Measurements from ENCODE around the gene KATNB1.
"Not testable (repeated sequence)": the region's sequence is repeated elsewhere in the genome, so short reads cannot be mapped to it uniquely, and the experiment has no call there.

KATNB1 gene

GRCh38 chr16:57703416-57704010, 32.1 kb upstream of the KATNB1 start:
- no peak for DNase-seq

GRCh38 chr16:57704011-57704904, 31.3 kb upstream of the KATNB1 start:
- DNase-seq, result no peak

GRCh38 chr16:57704905-57705852, 30.4 kb upstream of the KATNB1 start:
- DNase-seq, result no peak

GRCh38 chr16:57706717-57707116, 28.9 kb upstream of the KATNB1 start:
- DNase-seq, result no peak

DNA sequence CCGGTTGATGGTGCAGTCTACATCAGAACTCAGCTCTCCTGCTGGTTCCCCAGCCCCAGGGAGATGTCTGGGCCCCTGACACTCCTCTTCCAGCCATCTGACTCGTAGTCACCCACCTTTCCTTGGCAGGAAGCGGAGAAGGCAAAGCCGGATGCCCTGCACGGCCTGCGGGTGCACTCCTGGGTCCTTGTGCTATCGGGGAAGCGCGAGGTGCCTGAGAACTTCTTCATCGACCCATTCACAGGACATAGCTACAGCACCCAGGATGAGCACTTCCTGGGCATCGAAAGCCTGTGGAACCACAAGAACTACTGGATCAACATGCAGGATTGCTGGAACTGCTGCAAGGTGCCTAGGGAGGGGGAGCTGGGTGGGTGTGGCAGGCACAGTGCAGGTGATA, 28.2 kb upstream of the KATNB1 start:
- DNase-seq, result no peak

DNA sequence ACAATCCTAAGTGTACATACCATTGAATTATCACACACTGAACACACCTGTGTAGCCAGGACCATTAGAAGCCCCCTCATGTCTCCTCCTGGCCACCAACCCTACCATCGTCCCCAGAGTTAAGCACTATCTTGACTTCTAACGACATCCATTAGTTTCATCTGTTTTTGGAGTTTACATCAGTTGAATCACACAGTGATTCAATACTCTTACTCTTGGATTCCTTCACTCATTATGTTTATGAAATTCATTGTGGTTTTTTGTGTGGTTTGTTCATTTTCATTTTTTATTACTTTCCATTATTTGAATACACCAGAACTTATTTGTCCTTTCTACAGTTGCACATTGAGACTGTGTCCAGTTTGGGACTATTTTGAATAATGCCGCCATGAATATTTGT, 27.4 kb upstream of the KATNB1 start:
- DNase-seq, result no peak

- no peak for DNase-seq
These were observed 25.9 kb upstream of the KATNB1 start for GRCh38 chr16:57709663-57710062.

GRCh38 chr16:57711346-57711745, 24.2 kb upstream of the KATNB1 start:
- no peak for DNase-seq

- DNase-seq, result no peak
These were observed 23.6 kb upstream of the KATNB1 start for GRCh38 chr16:57711993-57712392.

- DNase-seq, result not testable (repeated sequence)
These were observed 23.0 kb upstream of the KATNB1 start for GRCh38 chr16:57712569-57712968.

DNA sequence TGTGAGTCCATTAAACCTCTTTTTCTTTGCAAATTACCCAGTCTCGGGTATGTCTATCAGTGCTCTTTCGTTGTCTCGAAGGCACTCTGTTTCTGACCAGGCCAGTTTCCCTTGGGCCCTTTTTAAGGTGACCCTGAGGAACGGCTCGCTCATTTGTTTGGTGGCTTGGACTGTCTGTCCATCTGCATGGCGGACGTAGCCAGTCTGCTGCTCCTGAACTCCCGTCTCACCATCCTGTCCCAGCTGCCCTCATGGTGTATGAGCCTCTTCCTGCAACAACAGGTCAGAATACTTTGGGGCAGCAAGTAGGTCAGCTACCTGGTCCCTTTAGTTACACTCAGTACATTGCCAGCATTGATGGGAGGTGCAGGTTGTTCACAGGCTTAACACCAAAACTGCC, 22.0 kb upstream of the KATNB1 start:
- no peak for DNase-seq

DNA sequence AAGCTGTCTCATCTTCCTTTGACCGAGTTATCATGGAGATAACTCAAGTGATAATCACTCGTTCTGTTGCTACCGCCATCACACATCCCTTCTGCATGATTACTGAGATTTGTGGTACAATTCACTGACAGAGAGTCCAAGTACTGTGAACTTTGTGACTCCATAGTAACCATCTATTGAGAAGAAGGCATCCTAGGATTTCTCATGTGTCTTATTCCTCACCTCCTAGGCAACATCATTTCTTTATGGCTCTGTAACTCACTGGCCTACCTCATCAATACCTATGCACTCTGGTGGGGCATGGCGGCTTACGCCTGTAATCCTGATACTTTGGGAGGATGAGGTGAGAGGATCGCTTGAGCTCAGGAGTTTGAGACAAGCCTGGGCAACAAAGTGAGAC, 21.5 kb upstream of the KATNB1 start:
- DNase-seq, result no peak

GRCh38 chr16:57720142-57720575, 15.4 kb upstream of the KATNB1 start:
- DNase-seq, result peak; percentile 4

- no peak for DNase-seq
These were observed 14.0 kb upstream of the KATNB1 start for GRCh38 chr16:57721356-57722209.

DNA sequence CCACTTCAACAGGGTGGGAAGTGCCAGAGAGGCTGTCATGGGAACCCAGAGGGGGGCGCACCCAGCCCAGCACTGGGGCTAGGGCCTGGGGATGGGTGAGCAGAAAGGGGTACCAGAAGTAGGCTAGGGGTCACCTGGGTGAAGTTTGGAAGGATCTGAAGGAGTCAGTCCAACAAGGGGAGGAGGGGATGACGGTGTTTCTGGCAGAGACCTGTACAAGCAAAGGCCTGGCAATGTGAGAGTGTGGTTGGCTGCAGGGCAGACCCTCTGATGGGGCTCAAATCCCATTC, 13.4 kb upstream of the KATNB1 start:
- DNase-seq, result no peak

- DNase-seq, result no peak
These were observed 12.9 kb upstream of the KATNB1 start for GRCh38 chr16:57722651-57723050.

DNA sequence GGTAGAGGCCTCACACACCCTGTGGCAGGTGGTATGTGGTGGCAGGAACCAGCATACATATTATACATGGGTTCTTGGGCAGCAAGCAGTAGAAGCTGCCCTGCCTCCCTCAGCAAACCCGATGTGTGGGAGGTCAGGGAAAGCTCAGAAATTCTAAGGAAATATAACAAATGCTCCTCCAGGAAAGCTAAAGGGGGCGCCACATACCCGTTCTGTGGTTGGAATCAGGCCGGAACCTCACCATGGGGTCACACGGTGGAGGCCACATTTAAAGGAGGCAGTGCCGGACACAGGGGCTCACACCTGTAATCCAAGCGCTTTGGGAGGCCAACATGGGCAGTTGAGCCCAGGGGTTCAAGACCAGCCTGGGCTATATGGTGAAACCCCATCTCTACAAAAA, 12.4 kb upstream of the KATNB1 start:
- no peak for DNase-seq

DNA sequence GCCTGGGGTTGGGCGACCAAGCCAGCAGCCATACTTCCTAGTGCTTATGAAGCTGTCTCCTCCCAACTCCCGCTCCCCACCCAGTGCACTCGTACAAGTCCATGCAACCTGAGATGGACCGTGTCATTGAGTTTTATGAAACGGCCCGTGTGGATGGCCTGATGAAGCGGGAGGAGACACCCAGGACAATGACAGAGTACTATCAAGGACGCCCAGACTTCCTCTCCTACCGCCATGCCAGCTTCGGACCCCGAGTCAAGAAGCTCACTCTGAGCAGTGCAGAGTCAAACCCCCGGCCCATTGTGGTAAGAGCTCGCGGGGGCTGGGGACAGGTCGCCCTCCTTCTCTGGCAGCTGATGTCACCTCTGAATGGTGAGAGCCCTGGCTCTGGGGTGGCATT, 11.0 kb upstream of the KATNB1 start:
- DNase-seq, result no peak

GRCh38 chr16:57725151-57725550, 10.4 kb upstream of the KATNB1 start:
- no peak for DNase-seq

DNA sequence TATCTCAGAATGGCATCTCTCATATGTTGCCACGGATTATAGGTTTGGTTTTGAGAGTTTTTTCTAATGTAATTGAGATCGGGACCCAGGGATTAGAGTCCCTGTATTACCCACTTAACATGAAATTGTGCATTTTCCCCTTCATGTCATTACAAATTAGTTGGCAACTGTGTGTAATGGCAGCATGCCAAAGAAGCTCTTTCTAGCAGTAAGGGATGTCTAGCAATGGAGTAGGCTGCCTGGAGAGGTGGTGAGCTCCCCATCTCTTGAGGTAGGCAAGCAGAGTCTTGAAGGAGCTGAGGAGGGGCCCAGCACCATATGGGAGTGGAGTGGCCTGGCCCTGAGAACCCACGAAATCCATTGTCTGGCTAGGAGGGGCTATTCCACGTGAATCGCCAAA, 10.0 kb upstream of the KATNB1 start:
- no peak for DNase-seq

DNA sequence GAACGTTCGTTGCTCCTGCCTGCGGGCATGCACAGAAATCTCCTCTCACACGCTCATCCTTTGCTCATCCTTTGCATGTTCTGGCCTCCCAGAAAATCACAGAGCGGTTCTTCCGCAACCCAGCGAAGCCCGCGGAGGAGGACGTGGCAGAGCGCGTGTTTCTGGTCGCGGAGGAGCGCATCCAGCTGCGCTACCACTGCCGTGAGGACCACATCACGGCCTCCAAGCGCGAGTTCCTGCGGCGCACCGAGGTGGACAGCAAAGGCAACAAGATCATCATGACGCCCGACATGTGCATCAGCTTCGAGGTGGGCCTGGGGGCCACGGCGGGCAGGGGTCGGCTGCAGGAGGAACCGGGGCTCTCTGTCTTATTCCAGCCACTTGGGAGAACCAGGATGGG, 9.6 kb upstream of the KATNB1 start:
- DNase-seq, result no peak

GRCh38 chr16:57726433-57726947, 9.1 kb upstream of the KATNB1 start:
- DNase-seq, result no peak

Data from NCI-H345 (cell line).